Nephron progenitor cell (in vitro differentiated cells): ENCODE data around the gene SSBP3.
A peak's percentile ranks its signal among the peaks of the same experiment; 100 is the strongest.

ENCODE experiments used
- DNase-seq: peaks from one replicate; pipeline ENCODE4 v3.0.0; 2021
- H3K27ac Mint-ChIP-seq: 2 replicates; pipeline ENCODE4 v1.8.0; 2021; ENCODE audit warnings: mild to moderate bottlenecking, moderate library complexity, mixed read lengths
- H3K27me3 Mint-ChIP-seq: 2 replicates; pipeline ENCODE4 v1.8.0; 2021; ENCODE audit warnings: mild to moderate bottlenecking, low read depth, mixed read lengths; ENCODE audit not compliant: poor library complexity
- H3K36me3 Mint-ChIP-seq: 2 replicates; pipeline ENCODE4 v1.8.0; 2021; ENCODE audit warnings: low read depth, mixed read lengths
- H3K4me1 Mint-ChIP-seq: 2 replicates; pipeline ENCODE4 v1.8.0; 2021; ENCODE audit warnings: mixed read lengths
- H3K4me3 Mint-ChIP-seq: 2 replicates; pipeline ENCODE4 v1.8.0; 2021; ENCODE audit warnings: mild to moderate bottlenecking, moderate library complexity, mixed read lengths
- H3K9me3 Mint-ChIP-seq: 2 replicates; pipeline ENCODE4 v1.8.0; 2021; ENCODE audit warnings: mild to moderate bottlenecking, moderate library complexity, mixed read lengths
- TF ChIP-seq, protein P1 (sequence below): fragments of 200-600 bp; sonication (generic); IDR thresholded peaks from 2 replicates; pipeline ENCODE4 v1.5.0; 2021; ENCODE audit warnings: antibody characterized with exemption

Gene SSBP3

DNA sequence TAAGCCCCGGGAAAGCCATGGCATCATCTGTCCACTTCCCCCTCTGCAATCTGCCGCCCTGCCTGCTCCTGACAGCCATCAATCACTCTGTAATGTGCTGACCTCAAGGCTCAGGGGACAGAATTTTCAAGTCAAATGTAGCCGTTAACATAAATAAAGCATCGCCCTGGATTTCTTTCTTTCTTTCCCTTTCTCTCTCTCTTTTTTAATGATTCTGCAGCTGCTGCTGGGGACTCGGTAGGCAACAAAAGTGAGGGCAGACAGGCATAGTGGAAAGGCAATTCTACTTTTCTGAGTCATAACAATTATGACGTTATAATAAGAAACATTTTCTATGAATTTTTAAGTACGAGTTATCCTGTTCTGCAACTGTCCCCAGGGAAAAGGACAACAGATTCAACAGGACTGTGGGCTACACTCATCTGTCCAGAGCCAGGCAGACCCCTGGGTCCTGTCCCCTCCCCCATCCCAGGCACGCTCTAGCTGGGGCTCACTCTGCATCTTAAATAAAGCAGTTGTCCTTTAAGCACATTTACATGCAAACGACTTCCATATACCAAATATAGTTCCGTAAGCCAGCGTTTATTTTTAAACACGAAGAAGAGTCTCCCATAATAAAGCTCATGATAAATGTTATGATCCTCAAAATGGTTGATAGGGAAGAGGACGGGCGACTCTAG, 78.7 kb downstream of the SSBP3 start:
- peak overlapping the region; percentile 98 for H3K27ac Mint-ChIP-seq
- peaks cover 100% of the 10 kb centered on the region for H3K4me1 Mint-ChIP-seq
- peak; percentile 54 for DNase-seq
- H3K27me3 Mint-ChIP-seq = peaks cover 2% of the 10 kb centered on the region
- H3K4me3 Mint-ChIP-seq = peak overlapping the region; percentile 71
- no peaks in the 10 kb centered on the region for H3K9me3 Mint-ChIP-seq
- H3K36me3 Mint-ChIP-seq = no peaks in the 10 kb centered on the region
- TF ChIP-seq, protein P1, sequence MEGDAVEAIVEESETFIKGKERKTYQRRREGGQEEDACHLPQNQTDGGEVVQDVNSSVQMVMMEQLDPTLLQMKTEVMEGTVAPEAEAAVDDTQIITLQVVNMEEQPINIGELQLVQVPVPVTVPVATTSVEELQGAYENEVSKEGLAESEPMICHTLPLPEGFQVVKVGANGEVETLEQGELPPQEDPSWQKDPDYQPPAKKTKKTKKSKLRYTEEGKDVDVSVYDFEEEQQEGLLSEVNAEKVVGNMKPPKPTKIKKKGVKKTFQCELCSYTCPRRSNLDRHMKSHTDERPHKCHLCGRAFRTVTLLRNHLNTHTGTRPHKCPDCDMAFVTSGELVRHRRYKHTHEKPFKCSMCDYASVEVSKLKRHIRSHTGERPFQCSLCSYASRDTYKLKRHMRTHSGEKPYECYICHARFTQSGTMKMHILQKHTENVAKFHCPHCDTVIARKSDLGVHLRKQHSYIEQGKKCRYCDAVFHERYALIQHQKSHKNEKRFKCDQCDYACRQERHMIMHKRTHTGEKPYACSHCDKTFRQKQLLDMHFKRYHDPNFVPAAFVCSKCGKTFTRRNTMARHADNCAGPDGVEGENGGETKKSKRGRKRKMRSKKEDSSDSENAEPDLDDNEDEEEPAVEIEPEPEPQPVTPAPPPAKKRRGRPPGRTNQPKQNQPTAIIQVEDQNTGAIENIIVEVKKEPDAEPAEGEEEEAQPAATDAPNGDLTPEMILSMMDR = no peak

DNA sequence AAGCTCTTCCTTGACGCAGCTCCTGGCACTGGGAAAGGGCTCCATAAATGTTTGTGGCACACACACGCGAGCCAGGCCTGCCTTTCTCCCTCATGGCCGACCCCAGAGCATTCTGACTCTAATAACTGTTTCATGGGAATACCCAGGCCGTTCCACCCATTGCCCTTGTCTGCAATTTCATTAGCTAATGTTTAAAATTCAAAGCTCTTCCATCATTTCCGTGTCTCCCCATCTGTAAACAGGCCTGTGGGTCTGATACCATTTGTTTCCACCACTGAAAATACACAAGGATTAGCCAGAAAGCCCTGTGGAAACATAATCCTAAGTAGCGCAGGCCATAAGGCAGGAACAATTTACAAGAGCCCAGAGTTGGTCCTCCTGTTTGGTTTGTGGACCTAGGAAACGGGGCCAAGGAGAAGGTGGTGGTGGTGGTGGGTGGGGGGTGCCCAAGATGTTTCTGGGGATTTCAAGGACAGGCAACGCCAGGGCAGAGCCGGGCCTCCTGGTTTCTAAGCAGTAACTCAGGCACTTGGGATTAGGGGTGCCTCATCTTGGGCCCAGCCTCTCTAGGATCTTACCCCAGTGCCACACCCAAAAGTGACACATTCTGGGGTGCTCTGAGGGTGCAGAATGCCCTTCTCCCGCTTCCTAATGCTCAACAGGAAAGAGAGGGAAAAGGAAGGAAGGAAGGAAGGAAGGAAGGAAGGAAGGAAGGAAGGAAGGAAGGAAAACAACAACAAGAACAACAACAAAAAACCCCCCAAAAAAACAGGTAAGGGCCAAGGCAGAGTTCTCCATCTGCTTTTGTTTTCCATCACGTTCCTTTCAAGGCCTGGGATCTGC, 79.4 kb downstream of the SSBP3 start:
- Mint-ChIP-seq H3K4me3 (peak overlapping the region; percentile 71), H3K36me3 (no peaks in the 10 kb centered on the region), H3K9me3 (no peaks in the 10 kb centered on the region), H3K27me3 (peaks cover 2% of the 10 kb centered on the region), H3K4me1 (peaks cover 100% of the 10 kb centered on the region), H3K27ac (peak overlapping the region; percentile 98)
- DNase-seq = no peak
- TF ChIP-seq, protein P1 = no peak

GRCh38 chr1:54325703-54326461, 80.3 kb downstream of the SSBP3 start:
- peak overlapping the region; percentile 71 for H3K4me3 Mint-ChIP-seq
- peaks cover 100% of the 10 kb centered on the region for H3K4me1 Mint-ChIP-seq
- TF ChIP-seq, protein P1 = no peak

DNA sequence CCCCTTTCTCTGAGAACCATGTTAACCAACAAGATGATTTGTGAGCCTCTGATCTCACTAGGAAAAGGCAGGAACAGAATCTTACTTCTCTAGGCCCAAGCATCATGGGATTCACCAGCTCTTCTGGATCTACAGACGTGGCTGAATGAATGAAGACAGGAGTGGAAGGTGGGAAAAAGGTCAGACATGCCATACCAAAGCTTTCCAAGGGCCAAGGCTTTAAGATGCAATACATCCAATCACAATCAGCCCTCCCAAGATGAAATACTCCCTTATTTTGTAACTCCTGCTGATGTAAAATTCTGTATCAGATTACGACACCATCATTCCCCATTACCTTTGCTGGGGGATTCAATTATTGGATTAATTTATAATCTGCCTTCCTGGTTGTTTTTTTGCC, 80.9 kb downstream of the SSBP3 start:
- peak overlapping the region; percentile 98 for H3K27ac Mint-ChIP-seq
- peaks cover 6% of the 10 kb centered on the region for H3K36me3 Mint-ChIP-seq
- H3K4me3 Mint-ChIP-seq = peak overlapping the region; percentile 66
- DNase-seq = no peak
- no peaks in the 10 kb centered on the region for H3K9me3 Mint-ChIP-seq
- H3K4me1 Mint-ChIP-seq = peaks cover 100% of the 10 kb centered on the region
- peaks cover 2% of the 10 kb centered on the region for H3K27me3 Mint-ChIP-seq
- TF ChIP-seq, protein P1 = no peak

More at GRCh38 chr1:54325703-54326461, 80.3 kb downstream of the SSBP3 start:
- peaks cover under 1% of the 10 kb centered on the region for H3K36me3 Mint-ChIP-seq
- H3K9me3 Mint-ChIP-seq = no peaks in the 10 kb centered on the region
- H3K27ac Mint-ChIP-seq = peak overlapping the region; percentile 98
- DNase-seq = no peak
- peaks cover 2% of the 10 kb centered on the region for H3K27me3 Mint-ChIP-seq

DNA sequence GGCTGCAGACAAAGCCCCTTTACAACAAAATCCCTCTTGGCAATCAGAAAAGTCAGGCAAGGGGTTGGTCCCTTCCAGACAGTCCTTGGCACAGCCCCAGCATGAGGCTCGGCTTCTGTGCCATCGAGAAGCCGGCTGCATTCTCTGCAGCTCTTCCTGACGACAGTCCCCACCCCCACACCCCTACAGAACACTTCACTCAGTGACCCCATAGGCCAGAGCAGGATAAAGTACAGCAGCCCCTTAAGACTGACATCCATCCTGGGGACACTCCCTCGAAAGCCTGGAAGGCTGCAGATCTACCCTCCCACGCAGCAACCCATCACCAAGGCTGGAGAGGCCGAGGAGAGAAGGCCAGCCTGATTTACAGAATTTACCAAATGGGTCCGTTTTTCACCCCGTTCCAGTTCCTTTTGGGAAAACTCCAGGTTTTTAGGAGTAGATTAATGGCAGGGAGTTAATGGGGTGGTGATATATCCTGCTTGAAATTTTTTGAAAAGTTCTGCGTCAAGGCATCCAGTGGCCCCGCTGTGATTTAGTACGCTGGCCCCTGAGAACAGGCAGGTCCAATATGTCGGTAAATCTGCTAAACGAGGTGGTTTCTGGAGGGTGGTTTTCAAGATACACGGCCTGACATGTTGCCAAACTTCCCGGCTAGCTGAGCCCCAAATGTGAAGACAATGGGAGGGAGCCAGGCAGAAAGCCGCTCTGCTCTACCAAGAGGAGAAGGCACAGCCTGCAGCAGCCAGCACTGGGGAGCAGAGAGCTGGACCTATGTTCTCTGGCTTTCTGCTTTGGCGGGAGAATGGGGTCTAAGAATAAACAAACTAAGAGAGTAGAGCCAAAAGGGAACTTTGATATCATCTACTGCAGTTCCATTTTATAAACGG, 81.7 kb downstream of the SSBP3 start:
- peak; percentile 35 for DNase-seq
- peaks cover 2% of the 10 kb centered on the region for H3K27me3 Mint-ChIP-seq
- peaks cover 100% of the 10 kb centered on the region for H3K4me1 Mint-ChIP-seq
- peaks cover 14% of the 10 kb centered on the region for H3K36me3 Mint-ChIP-seq
- peak overlapping the region; percentile 66 for H3K4me3 Mint-ChIP-seq
- TF ChIP-seq, protein P1 = no peak
- H3K9me3 Mint-ChIP-seq = no peaks in the 10 kb centered on the region
- peak overlapping the region; percentile 98 for H3K27ac Mint-ChIP-seq
